ENCODE measurements around the gene PRKCA. TPM values are rescaled to one million over a fixed set of nuclear protein-coding genes. Genes with fewer than 3 reads are reported as not detected.
"Not testable (repeated sequence)": the region's sequence is repeated elsewhere in the genome, so short reads cannot be mapped to it uniquely, and the experiment has no call there.

The PRKCA gene
- total RNA-seq, 1 donor from 2014 or later = 80.1 TPM

DNA sequence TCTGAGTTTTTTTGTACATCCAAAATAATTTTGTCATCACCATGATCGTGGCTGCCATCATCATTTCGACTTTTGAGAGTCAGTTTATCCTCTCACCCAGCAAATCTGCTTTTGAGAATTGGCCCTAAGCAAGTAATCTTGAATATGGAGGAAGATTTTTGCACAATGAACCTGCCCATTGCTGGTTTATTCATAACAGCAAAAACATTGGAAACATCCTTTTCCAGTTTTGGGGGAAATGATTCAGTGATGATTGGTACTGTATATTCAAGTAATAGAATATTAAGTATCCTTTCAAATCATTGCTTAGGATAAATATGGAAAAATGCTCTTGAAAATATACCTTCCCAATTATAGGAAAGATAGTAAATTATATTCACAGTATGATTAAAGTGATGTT, 53.1 kb downstream of the PRKCA start:
- peaks cover 58% of the 10 kb centered on the region for H3K4me1 Mint-ChIP-seq (ENCODE audit: unreplicated experiment)
- peak overlapping the region; percentile 84 for H3K27ac Mint-ChIP-seq (ENCODE audit: unreplicated experiment)
- no peak for DNase-seq (ENCODE audit: extremely low spot score, unreplicated experiment)
- H3K36me3 Mint-ChIP-seq (ENCODE audit: unreplicated experiment) = peaks cover under 1% of the 10 kb centered on the region
- H3K27me3 Mint-ChIP-seq (ENCODE audit: unreplicated experiment) = no peaks in the 10 kb centered on the region
- no peaks in the 10 kb centered on the region for H3K9me3 Mint-ChIP-seq (ENCODE audit: unreplicated experiment)
- no peak overlapping the region for H3K4me3 Mint-ChIP-seq (ENCODE audit: unreplicated experiment)
- TF ChIP-seq, protein P1, sequence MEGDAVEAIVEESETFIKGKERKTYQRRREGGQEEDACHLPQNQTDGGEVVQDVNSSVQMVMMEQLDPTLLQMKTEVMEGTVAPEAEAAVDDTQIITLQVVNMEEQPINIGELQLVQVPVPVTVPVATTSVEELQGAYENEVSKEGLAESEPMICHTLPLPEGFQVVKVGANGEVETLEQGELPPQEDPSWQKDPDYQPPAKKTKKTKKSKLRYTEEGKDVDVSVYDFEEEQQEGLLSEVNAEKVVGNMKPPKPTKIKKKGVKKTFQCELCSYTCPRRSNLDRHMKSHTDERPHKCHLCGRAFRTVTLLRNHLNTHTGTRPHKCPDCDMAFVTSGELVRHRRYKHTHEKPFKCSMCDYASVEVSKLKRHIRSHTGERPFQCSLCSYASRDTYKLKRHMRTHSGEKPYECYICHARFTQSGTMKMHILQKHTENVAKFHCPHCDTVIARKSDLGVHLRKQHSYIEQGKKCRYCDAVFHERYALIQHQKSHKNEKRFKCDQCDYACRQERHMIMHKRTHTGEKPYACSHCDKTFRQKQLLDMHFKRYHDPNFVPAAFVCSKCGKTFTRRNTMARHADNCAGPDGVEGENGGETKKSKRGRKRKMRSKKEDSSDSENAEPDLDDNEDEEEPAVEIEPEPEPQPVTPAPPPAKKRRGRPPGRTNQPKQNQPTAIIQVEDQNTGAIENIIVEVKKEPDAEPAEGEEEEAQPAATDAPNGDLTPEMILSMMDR (IDR thresholded peaks at IDR 0.05) = no peak

DNA sequence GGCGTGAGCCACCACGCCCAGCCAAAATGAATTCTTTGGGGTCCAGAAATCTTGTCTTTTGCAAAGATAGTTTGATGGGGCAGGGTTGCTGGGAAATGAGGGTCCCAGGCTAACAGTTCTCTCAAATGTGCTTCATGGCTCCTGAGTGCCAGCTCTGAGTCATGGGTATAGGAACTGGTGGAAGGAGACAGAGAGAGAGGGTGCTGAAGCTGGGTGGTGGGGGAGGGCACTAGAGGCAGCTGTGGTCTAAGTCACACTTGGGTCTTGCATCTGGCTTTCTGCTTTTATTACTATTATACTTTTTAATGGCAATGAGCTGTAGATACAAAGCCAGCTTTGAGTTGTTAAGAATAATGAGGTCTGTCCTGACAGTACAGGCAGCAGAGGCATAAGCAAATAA, 54.6 kb downstream of the PRKCA start:
- Mint-ChIP-seq H3K27me3 (ENCODE audit: unreplicated experiment) (no peaks in the 10 kb centered on the region), H3K36me3 (ENCODE audit: unreplicated experiment) (peaks cover 4% of the 10 kb centered on the region), H3K27ac (ENCODE audit: unreplicated experiment) (peak overlapping the region; percentile 52), H3K4me1 (ENCODE audit: unreplicated experiment) (peaks cover 49% of the 10 kb centered on the region), H3K4me3 (ENCODE audit: unreplicated experiment) (no peak overlapping the region), H3K9me3 (ENCODE audit: unreplicated experiment) (no peaks in the 10 kb centered on the region)
- DNase-seq (ENCODE audit: extremely low spot score, unreplicated experiment) = no peak
- TF ChIP-seq, protein P1 (IDR thresholded peaks at IDR 0.05) = no peak

DNA sequence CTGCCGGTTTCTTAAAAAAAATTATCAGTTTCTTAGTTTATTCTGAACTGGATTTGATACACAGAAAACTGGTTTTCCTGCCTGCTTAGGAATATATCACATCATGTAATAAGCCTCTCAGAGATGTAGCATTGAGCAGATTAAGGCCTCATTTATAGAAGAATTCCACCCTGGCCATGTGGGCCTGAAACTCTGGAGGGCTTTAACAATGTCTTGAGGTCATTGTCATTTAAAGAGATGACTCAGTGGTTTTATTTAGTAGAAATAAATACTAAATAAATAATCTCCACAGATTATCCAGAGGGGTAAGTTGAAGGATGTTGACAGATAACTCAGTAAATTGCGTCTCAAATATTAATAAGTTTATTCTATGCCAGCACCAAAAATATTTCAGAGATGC, 56.9 kb downstream of the PRKCA start:
- H3K36me3 Mint-ChIP-seq (ENCODE audit: unreplicated experiment) = peaks cover 4% of the 10 kb centered on the region
- no peaks in the 10 kb centered on the region for H3K9me3 Mint-ChIP-seq (ENCODE audit: unreplicated experiment)
- peaks cover 38% of the 10 kb centered on the region for H3K4me1 Mint-ChIP-seq (ENCODE audit: unreplicated experiment)
- H3K27ac Mint-ChIP-seq (ENCODE audit: unreplicated experiment) = no peak overlapping the region
- no peaks in the 10 kb centered on the region for H3K27me3 Mint-ChIP-seq (ENCODE audit: unreplicated experiment)
- H3K4me3 Mint-ChIP-seq (ENCODE audit: unreplicated experiment) = no peak overlapping the region
- TF ChIP-seq, protein P1 (IDR thresholded peaks at IDR 0.05) = no peak
- DNase-seq (ENCODE audit: extremely low spot score, unreplicated experiment) = no peak

DNA sequence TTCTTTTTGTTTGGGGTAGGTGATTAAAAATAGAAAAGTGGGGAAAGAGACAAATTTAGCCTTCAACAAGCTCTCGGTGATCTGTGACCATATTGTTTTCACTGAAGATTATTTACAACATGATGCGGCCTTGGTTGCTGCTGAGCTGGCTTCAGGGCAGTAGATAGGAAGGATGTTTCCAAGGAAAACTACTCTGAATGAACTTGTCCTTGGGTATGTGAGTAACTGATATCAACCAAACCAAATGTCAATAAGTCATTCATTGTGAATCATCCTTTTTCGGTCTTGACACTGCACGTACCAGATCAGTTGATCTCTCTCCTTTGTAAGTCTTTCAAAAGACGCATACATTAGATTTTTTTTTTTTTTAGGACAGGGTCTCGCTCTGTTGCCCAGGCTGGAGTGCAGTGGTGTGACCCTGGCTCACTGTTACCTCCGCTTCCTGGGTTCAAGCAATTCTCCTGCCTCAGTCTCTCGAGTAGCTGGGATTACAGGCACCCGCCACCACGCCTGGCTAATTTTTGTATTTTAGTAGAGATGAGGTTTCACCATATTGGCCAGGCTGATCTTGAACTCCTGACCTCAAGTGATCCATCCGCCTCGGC, 58.6 kb downstream of the PRKCA start:
- not testable (repeated sequence) for DNase-seq (ENCODE audit: extremely low spot score, unreplicated experiment); H3K36me3 Mint-ChIP-seq (ENCODE audit: unreplicated experiment); H3K4me3 Mint-ChIP-seq (ENCODE audit: unreplicated experiment); H3K9me3 Mint-ChIP-seq (ENCODE audit: unreplicated experiment); H3K27me3 Mint-ChIP-seq (ENCODE audit: unreplicated experiment)
- Mint-ChIP-seq H3K27ac (ENCODE audit: unreplicated experiment) (peak overlapping the region; percentile 23), H3K4me1 (ENCODE audit: unreplicated experiment) (peaks cover 33% of the 10 kb centered on the region)

DNA sequence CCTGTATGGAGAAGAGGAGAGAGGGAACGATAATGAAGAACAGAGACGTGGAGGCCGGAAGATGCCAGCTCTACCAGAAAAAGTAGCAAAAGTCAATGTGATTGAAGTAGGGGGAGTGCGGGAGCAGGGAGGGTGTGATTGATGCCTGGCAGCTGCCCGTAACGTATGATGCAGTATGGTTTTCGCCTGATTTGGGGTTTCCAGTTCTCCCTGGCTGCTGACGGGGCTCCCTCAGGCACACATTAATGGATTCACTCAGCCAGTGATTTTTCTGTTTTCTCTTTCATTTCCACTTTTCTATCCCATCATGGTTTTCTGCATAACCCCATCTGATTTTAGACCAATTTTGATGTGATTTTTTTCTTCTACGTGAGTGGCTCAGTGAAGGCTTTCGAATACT, 62.1 kb downstream of the PRKCA start:
- Mint-ChIP-seq H3K36me3 (ENCODE audit: unreplicated experiment) (peaks cover 6% of the 10 kb centered on the region), H3K9me3 (ENCODE audit: unreplicated experiment) (no peaks in the 10 kb centered on the region)

More for the DNA sequence above, 62.1 kb downstream of the PRKCA start:
- no peak overlapping the region for H3K27ac Mint-ChIP-seq (ENCODE audit: unreplicated experiment)
- TF ChIP-seq, protein P1 (IDR thresholded peaks at IDR 0.05) = no peak
- no peak for DNase-seq (ENCODE audit: extremely low spot score, unreplicated experiment)
- H3K27me3 Mint-ChIP-seq (ENCODE audit: unreplicated experiment) = no peaks in the 10 kb centered on the region
- H3K4me3 Mint-ChIP-seq (ENCODE audit: unreplicated experiment) = no peak overlapping the region
- H3K4me1 Mint-ChIP-seq (ENCODE audit: unreplicated experiment) = peaks cover 25% of the 10 kb centered on the region

Measured in osteocyte (in vitro differentiated cells).